Measurements from ENCODE around the gene TBC1D1.
"Not testable (repeated sequence)": the region's sequence is repeated elsewhere in the genome, so short reads cannot be mapped to it uniquely, and the experiment has no call there.

The TBC1D1 gene

DNA sequence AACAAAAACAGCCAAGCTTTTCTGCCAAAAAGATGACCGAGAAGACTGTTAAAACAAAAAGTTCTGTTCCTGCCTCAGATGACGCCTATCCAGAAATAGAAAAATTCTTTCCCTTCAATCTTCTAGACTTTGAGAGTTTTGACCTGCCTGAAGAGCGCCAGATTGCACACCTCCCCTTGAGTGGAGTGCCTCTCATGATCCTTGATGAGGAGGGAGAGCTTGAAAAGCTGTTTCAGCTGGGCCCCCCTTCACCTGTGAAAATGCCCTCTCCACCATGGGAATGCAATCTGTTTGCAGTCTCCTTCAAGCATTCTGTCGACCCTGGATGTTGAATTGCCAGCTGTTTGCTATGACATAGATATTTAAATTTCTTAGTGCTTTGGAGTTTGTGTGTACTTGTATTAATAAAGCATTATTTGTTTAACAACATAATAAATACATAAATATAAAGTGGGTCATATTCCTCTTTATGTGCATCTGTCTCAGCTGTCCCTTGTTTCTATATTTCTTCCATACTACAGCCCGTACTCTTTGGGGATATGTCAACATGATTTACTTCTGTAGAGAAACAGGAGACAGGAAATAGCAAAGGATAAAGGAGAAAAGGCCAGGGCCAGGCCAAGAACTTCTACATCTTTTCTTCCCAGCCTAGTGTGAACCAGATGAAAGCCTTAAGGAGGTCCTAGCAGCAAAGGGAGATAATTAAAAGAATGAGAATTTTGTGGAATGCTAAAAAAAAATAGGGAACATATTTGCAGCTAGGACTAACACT, 70.0 kb downstream of the TBC1D1 start:
- in situ Hi-C loops (cut with MboI; ENCODE audit: low sequenced_read_pairs), result no loop called here

DNA sequence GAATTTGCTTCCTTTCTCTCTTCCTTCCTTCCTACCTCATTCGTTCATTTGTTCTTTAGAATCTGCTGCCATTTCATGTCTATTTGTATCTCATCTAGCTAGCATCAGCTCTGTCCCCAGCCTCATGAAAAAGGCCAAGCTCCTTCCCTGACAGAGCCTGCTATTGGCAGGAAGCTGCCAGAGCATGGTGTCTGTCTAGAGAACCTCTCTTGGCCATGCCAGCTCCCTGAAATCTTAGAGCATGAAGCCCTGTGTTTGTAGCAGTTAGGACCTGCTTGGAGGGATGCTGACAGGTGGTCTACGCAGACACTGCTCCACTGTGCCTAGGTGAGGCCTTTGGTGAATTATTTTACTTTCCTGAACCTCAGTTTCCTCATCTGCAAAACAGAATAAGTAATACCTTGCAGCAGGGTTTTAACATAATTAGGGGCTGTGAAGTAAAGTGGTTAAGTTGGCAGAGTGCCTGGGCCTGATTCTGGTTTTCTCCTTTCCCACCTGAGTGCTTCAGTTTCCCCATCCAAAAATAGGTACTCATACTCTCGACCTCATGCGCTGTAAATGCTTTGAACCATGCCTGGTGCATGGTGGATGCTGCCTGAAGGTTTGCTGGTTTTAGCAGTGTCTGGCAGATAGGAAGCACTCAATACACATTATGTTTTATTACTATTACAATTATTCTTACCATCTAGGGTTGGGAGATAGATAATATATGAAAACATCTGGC, 74.0 kb downstream of the TBC1D1 start:
- in situ Hi-C loops (cut with MboI; ENCODE audit: low sequenced_read_pairs), result no loop called here

DNA sequence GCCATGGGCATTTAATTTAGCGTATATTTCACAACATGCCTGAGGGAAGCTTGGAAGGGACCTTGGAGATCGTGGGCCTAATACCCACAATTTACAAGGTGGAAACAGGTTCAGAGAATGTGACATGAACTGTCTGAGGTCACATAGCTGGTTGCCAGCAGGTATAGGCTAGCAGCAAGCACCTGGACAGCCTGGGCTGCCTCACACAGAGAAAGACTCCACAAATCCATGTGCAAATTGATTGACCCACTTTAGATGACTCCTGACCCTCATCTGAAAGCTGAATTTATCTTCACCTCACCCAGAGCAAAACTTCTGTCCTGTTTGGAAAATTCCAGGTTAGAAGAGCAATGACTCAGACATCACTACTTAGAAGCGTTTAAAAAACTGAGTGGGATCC, 75.2 kb downstream of the TBC1D1 start:
- in situ Hi-C loops (cut with MboI; ENCODE audit: low sequenced_read_pairs), result no loop called here

DNA sequence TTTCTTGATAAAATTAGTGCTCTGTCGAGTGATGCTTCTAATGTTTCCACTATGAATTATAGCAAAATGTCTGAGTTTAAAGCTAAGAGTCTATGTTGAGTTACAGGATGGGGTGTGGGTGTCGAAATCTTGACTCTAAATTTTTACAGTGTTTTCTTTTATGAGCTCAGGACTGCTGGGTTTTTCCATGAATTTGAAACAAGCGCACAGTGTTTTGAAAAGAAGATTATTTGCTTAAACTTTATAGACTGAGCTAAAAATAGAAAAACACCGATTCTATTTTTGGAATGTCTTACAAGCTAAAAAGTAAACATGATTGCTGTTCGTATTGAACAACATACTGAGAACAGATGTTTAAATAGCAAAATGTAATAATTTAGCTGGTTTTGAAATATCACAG, 76.9 kb downstream of the TBC1D1 start:
- in situ Hi-C loops (cut with MboI; ENCODE audit: low sequenced_read_pairs), result no loop called here

DNA sequence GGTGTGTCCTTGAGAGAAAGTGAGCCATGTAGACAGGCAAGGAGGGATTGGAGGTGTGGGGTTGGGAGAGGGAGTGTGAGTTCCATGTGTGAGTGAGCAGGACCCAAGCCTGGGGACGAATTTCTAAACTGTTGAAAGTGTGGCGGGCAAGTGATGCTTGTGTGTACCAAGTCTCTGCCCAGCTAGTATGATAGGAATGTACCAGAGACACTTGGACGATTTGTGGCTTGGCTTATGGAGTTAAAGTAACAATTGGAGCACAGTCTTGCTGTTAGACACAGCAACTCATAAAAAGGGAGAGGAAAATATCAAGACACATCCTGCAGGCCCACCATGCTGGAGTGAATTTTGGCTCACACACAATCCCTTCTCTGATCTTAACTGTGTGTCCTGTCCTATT, 77.9 kb downstream of the TBC1D1 start:
- in situ Hi-C loops (cut with MboI; ENCODE audit: low sequenced_read_pairs), result no loop called here

DNA sequence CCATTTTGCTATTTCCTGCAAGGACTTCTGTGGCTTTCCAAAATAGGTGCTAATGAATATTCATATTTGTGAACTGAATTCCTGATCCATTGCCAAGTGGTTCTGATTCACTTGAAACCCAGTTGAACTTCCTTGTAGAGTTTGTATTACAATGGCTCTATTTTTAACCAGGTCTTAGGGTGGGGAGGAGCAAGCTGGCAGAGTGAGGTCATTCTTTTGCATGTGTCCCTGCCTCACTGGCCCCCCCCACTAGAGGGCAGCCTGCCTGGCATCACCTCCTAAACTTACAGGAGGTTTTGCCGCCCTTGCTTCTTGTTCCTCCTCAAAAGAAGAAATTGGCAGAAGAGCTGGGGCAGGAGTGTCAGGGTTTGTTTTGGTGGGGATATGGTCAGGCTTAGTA, 79.8 kb downstream of the TBC1D1 start:
- in situ Hi-C loops (cut with MboI; ENCODE audit: low sequenced_read_pairs), result no loop called here

DNA sequence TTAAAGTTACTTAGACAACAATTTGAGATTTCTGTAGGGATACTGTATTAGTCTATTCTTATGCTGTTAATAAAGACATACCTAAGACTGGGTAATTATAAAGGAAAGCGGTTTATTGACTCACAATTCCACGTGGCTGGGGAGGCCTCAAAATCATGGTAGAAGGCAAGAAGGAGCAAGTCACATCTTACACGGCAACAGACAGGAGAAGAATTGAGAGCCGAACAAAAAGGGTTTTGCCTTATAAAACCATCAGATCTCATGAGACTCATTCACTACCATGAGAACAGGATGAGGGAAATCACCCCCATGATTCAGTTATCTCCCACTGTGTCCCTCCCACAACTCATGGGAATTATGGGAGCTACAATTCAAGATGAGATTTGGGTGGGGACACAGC, 80.3 kb downstream of the TBC1D1 start:
- in situ Hi-C loops (cut with MboI; ENCODE audit: low sequenced_read_pairs), result no loop called here

DNA sequence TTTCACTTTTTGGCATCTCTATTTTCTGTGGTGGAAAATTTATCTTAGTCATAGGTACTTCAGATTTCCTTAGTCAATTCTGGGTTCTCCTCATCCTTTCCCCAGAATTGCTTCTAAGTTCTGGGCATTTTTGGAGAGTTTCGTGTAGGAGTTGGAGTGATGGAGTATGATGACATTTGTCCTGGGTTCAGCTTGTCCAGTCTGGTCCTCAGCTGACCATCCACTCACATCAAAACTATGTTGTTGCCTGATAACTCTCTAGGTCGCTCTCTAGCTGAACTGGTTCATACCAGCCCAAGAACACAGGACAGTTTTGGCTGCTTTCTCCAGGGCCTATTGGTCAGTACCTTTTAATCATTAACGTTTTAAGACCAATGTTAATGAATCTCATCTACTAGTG, 82.6 kb downstream of the TBC1D1 start:
- in situ Hi-C loops (cut with MboI; ENCODE audit: low sequenced_read_pairs), result no loop called here

- in situ Hi-C loops (cut with MboI; ENCODE audit: low sequenced_read_pairs), result not testable (repeated sequence)
Observed at GRCh38 chr4:37975321-37975822, 84.5 kb downstream of the TBC1D1 start.

GRCh38 chr4:37976507-37976906, 85.6 kb downstream of the TBC1D1 start:
- in situ Hi-C loops (cut with MboI; ENCODE audit: low sequenced_read_pairs), result no loop called here

DNA sequence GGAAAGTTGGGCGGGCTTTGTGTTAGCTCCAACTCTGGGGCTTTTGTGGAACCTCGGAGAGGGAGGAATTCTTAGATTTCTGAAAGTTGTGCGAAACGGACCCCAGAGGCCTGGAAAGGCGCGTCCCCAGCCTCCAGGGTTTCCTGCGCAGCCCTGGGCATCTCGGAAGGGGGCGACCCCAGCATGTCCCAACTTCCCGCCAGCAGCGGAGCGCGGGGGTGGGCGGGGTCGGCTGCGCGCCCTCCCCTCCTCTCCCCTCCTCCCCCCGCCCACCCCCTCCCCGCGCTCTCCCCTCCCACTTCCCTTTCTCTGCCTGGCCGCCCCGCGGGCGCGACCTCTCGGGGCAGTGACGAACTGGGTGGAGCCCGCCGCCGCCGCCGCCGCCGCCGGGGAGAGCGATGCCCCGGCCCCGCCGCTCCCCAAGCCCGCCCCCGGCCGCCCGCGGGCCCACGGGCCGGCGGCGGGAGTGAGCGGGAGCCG, 86.1 kb downstream of the TBC1D1 start:
- in situ Hi-C loops (cut with MboI; ENCODE audit: low sequenced_read_pairs), result no loop called here

DNA sequence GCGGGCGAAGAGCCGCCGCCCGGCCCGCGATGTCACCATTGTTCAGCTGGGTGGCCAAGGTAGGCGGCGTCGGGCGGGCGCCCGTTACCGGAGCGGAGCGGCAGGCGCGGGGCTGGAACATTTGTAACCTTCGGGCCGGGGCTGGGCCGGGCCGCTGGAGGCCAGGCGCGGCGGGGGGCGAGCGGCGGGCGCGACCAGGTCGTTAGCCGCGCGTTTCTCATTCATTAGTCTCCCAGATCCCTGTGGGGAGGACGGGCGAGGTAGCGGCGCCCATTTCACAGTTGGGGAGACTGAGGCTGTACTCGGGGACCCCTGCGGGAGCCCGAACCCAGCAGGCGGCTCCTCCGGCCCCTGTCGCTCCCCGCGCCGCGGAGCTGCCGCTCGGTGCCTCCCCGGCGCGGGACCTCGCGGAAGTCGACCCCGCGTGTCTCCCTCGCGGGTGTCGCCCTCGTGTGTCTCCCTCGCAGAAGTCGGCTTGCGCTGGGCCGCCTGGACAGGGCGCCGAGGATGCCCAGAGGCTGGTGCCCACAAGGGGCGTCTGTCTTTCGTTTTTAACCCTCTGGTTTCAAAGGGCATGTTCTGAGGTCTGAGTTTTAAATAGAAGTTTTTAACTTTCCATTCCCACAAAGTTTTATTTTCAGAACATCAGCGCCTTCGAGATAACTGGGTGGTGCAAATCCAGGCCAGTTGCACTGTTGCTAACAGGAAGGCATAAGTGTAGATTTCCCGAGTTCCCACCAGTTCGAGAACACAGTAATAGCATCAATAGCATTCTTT, 86.8 kb downstream of the TBC1D1 start:
- in situ Hi-C loops (cut with MboI; ENCODE audit: low sequenced_read_pairs), result no loop called here

DNA sequence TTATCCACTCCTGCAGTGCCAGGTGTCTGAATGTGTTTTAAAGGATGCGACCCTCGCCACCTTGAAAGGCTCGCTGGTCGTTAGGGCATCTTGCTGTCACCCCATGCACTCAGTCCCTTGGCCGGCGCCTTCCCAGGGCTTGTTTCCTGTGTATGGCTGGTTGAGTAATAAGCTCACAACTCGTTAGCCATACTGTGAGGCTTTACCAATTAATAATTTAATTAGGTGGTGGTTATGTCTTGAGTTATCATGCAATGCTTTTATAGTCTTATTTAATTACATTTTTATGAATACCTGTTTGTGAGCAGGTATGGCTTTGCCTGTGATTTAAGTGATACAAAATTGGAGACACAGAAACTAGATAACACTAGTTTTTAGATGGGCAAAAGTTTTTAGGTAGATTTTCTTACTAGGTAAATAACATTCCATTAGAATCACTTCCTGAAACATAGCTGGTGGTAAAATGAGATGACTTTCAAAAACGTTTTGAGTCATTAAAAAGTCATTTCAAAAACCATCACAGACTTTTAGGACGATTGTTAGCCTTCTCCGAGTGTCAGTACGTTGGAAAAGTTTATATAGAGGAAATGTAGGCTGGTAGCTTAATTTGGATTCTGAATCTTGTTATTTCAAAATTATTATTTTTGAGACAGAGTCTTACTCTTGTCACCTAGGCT, 87.5 kb downstream of the TBC1D1 start:
- in situ Hi-C loops (cut with MboI; ENCODE audit: low sequenced_read_pairs), result no loop called here

DNA sequence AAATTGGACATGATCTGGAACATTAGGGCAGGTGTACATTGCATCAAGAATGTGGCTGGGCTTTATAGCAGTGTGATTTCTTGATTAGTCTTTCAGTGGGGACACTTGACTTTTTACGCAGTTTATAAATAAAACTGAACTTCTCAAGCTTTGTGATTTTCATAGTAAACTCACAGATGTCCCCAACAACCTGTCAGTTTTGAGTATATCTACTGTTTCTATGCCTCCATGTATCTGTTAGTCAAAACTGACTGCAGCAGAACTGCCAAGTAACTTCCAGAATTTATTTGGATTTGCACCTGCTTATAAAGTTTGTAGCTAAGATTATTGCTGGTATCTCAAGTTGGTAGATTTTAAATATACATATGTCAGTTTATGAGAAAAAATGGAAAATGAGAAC, 89.4 kb downstream of the TBC1D1 start:
- in situ Hi-C loops (cut with MboI; ENCODE audit: low sequenced_read_pairs), result no loop called here

GRCh38 chr4:37981425-37981824, 90.5 kb downstream of the TBC1D1 start:
- in situ Hi-C loops (cut with MboI; ENCODE audit: low sequenced_read_pairs), result no loop called here

- in situ Hi-C loops (cut with MboI; ENCODE audit: low sequenced_read_pairs), result no loop called here
Observed at GRCh38 chr4:37981844-37982720, 91.2 kb downstream of the TBC1D1 start.

GRCh38 chr4:37982736-37983135, 91.9 kb downstream of the TBC1D1 start:
- in situ Hi-C loops (cut with MboI; ENCODE audit: low sequenced_read_pairs), result no loop called here

GRCh38 chr4:37983951-37984350, 93.1 kb downstream of the TBC1D1 start:
- in situ Hi-C loops (cut with MboI; ENCODE audit: low sequenced_read_pairs), result no loop called here

GRCh38 chr4:37985730-37986275, 94.9 kb downstream of the TBC1D1 start:
- in situ Hi-C loops (cut with MboI; ENCODE audit: low sequenced_read_pairs), result no loop called here

- in situ Hi-C loops (cut with MboI; ENCODE audit: low sequenced_read_pairs), result no loop called here
Observed at GRCh38 chr4:37988670-37989069, 97.8 kb downstream of the TBC1D1 start.

Measured in HL-60/S4 treated with retinoic acid at 250 ng/mL for 4 days and 3 days (cell line).